GM12874 (cell line): Measurements from ENCODE around the gene LTBP2.

Experiments
- CTCF ChIP-seq: IDR thresholded peaks from 2 replicates; pipeline ENCODE4 v1.5.1; 2011; ENCODE audit warnings: low read depth, mild to moderate bottlenecking, control low read depth, low read length, moderate library complexity; ENCODE audit not compliant: insufficient read depth

The LTBP2 gene

GRCh38 chr14:74622257-74622656 is 10.2 kb upstream of the LTBP2 start:
- no peak for TF ChIP-seq CTCF

GRCh38 chr14:74621556-74621955 is 9.5 kb upstream of the LTBP2 start:
- no peak for TF ChIP-seq CTCF

- TF ChIP-seq CTCF, result no peak
These were observed 8.9 kb upstream of the LTBP2 start for GRCh38 chr14:74620923-74621322.

- TF ChIP-seq CTCF, result no peak
These were observed 8.5 kb upstream of the LTBP2 start for GRCh38 chr14:74620497-74620921.

GRCh38 chr14:74619672-74620131 is 7.7 kb upstream of the LTBP2 start:
- TF ChIP-seq CTCF, result no peak

GRCh38 chr14:74618078-74618952 is 6.3 kb upstream of the LTBP2 start:
- TF ChIP-seq CTCF, result no peak

- TF ChIP-seq CTCF, result no peak
These were observed 5.1 kb upstream of the LTBP2 start for GRCh38 chr14:74616996-74617700.
